ES-I3 (cell line): ENCODE results near the gene SLC6A7.
"Not testable (repeated sequence)": the region's sequence is repeated elsewhere in the genome, so short reads cannot be mapped to it uniquely, and the experiment has no call there.

Experiments used
- H3K36me3 ChIP-seq: 2 replicates; pipeline ENCODE4 v1.6.1; 2013; ENCODE audit warnings: mild to moderate bottlenecking, low read length, control low read depth, moderate library complexity; ENCODE audit not compliant: insufficient read depth
- H3K4me1 ChIP-seq: 2 replicates; pipeline ENCODE4 v1.6.1; 2013; ENCODE audit warnings: mild to moderate bottlenecking, control low read depth, low read length; ENCODE audit not compliant: insufficient read depth
- H3K9ac ChIP-seq: 2 replicates; pipeline ENCODE4 v1.6.1; 2013; ENCODE audit warnings: low read depth, mild to moderate bottlenecking, low read length, moderate library complexity
- H3K9me3 ChIP-seq: 2 replicates; pipeline ENCODE4 v1.6.1; 2013; ENCODE audit warnings: mild to moderate bottlenecking, low read length, moderate library complexity; ENCODE audit not compliant: control insufficient read depth, insufficient read depth

The SLC6A7 gene

DNA sequence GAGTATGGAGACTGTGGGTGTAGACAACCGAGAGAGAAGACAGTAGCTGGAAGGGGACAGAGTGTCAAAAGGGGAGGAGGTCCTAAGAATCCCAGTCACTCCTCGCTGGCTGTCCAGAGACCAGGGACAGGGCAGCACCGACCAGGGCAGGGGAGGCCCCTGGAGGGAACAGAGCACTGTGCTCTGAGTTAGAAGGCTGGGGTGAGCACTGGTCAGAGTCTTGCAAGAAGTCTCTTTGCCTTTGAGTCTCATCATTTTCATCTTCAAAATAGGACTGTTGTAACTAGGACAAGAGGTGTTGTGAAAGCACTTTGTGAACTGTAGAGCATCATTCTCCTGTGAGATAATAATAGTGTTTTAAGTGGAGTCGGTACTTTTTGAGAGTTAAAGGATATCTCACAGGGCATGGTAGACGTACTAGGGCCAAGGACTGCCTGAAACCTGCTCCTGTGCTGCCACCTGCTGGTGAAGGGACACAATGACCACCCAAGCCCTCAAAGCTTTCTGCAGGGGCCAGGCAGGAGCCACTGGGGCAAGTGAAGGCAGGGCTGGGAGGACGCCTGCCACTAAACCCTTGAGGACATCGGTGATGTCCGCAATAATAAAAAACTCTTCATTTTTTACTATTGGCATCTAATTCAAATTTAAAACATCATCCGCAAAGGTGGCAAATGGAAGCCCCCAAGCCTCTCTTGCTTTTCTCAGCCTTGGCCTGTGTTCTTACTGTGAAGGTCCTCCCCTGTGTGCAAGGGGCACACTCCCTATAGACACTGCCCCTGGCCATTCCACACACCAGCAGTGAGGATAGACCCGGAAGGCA, 28.2 kb downstream of the SLC6A7 start:
- H3K9me3 ChIP-seq = no peaks in the 10 kb centered on the region
- H3K4me1 ChIP-seq = no peaks in the 10 kb centered on the region; the same call in 1 of the 2 replicates
- no peaks in the 10 kb centered on the region for H3K36me3 ChIP-seq
- H3K9ac ChIP-seq = no peak overlapping the region

DNA sequence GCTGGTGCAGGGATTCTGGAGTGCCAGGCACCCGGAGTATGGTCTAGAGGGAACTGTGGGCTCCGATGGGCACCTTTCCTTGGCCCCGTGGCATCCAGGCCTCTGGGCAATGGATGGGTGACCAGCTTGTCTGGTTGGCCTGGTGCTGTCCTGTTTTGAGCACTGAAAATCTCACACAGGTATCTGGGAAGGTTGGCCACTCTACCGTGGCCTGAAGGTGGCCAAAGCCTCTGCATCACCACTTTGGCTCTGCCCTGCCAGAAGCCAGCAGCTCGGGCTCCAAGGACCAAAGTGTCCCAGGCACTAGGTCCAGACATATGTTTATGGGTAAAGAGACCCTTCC, 28.8 kb downstream of the SLC6A7 start:
- Histone ChIP-seq H3K9ac (no peak overlapping the region), H3K4me1 (no peaks in the 10 kb centered on the region), H3K36me3 (no peaks in the 10 kb centered on the region), H3K9me3 (no peaks in the 10 kb centered on the region)

DNA sequence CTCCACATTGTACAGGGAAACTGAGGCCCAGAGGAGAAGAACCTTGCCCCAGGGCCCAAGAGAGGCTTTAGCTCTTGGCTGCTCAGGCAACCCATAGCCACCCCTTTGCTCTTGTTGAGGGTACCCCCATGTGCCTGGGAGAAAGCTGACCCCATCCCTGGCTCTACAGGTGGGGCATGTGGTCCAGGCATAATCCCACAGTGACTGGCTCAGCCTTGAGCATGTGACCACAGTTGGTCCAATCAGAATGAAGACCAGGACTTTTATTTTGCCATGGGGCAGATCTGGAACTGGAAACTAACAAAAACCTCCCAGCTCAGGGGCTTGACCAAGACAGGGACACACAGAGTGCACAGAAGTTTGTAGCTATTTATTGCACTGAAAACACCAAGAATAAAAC, 29.3 kb downstream of the SLC6A7 start:
- H3K4me1 ChIP-seq = no peaks in the 10 kb centered on the region
- no peaks in the 10 kb centered on the region for H3K9me3 ChIP-seq
- H3K36me3 ChIP-seq = no peaks in the 10 kb centered on the region
- no peak overlapping the region for H3K9ac ChIP-seq

DNA sequence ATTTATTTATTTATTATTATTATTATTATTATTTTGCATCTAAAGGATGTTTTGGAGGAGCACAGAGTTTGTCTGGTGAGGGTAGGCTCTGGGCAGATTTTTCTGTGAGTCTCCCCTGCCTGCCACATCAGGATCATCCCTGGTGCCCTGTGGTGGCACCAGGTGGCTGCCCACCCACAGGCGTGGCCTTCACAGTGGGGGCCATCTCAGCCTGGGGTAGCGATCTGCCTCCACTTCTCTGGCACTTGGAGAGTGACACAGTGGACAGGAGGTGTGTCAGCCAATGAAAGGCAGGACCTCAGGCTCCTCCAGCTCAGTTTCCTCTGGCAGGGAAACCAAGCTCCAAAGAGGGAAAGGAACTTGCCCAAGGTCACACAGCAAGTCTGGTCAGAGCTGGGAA, 30.0 kb downstream of the SLC6A7 start:
- Histone ChIP-seq H3K36me3 (no peaks in the 10 kb centered on the region), H3K9me3 (no peaks in the 10 kb centered on the region), H3K4me1 (no peaks in the 10 kb centered on the region), H3K9ac (no peak overlapping the region)

DNA sequence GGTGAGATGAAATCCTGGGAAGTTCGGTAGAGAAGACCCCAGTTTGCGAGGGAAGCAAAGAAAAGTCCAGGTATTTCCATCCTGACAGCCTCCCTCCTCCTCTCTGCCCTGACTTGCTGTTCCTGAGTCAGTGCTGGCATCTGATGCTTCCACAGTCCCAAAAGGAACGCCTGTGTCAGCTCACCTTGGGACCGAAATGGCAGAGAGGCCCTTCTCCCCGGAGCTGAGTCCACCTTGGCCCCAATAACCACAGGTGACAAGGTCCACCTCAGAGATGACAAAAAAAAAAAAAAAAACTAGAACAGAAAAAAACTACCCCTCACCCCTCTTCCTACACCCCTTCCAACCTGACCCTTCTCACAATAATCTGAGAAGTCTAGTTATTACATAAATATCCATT, 31.6 kb downstream of the SLC6A7 start:
- Histone ChIP-seq H3K36me3 (no peaks in the 10 kb centered on the region), H3K9me3 (no peaks in the 10 kb centered on the region), H3K4me1 (no peaks in the 10 kb centered on the region), H3K9ac (no peak overlapping the region)

DNA sequence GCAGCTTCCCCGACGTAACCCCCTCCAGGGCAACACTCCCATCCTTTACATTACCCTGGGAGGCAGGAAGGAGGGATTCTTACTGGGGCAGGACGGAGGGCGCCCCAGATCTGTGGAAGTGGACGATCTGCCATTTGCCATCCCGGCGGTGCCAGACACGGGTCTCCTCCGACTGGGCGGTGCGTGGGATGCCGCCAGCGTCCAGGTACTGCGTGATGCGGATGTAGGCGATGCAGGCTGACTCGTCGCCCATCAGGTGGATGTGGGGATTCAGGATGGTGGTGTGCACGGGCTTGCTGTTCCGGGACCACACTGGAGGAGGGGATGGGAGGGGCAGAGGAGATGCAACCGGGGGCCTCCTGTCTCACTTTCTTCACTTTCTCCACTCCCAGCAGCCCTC, 33.0 kb downstream of the SLC6A7 start:
- H3K9me3 ChIP-seq = no peaks in the 10 kb centered on the region
- H3K9ac ChIP-seq = no peak overlapping the region
- H3K36me3 ChIP-seq = no peaks in the 10 kb centered on the region
- no peaks in the 10 kb centered on the region for H3K4me1 ChIP-seq

DNA sequence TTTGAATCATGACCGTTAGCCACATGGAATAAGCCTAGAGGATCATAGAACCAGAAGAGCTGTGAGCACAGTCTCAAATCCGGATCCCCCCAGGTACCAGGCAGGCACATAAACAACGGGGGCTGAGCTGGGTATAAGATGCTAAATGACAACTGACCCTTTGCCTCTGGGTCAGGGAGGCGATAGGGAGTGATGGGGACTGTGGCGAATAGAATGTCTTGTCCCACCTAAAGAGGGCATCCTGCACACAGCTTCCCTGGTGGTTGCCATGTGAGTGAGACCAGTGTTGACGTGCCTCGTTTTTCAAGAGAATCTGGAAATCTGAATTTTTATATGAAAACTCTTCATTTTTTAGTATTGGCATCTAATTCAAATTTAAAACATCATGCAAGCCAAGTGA, 33.6 kb downstream of the SLC6A7 start:
- no peak overlapping the region for H3K9ac ChIP-seq
- no peaks in the 10 kb centered on the region for H3K4me1 ChIP-seq
- H3K36me3 ChIP-seq = no peaks in the 10 kb centered on the region
- no peaks in the 10 kb centered on the region for H3K9me3 ChIP-seq

DNA sequence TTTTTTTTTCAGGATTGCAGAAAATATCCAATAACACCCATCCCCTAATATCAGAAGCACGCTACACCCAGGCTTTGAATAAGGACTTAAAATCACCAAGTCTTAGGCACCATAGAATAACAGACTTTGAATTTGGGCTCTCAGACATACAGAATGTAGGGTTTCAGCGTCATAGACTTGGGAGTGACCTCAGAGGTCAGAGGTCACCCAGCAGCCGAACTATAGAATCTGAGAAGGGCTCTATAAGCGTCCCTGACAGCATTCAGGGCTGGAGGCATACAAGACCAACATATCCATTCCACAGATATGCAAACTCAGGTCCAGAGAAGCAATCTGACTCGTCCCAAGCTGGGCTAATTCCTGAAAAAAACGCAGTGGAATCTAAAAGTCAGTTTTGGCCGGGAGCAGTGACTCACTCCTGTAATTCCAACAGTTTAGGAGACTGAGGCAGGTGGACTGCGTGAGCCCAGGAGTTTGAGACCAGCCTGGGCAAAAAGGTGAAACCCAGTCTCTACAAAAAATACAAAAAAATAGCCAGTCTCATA, 34.7 kb downstream of the SLC6A7 start:
- Histone ChIP-seq H3K4me1 (no peaks in the 10 kb centered on the region), H3K9me3 (no peaks in the 10 kb centered on the region), H3K9ac (no peak overlapping the region), H3K36me3 (no peaks in the 10 kb centered on the region)

DNA sequence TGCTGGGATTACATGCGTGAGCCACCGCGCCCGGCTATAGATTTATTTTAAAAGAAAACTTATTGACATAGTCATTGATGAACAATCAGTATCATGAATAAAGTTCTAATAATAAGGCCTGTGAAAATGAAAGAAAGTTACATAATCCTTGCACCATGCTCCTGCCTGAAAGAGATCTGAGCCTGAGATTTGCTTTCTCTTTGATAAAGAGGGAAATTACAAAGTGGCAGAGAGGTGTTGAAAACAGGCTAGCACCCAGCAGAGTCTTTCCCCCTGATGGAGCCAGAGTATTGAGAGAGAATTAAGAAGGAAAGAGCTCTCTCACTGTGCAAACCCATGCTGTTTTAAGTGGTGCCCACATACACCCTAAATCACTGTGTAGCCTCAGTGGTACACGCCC, 37.2 kb downstream of the SLC6A7 start:
- Histone ChIP-seq H3K36me3 (no peaks in the 10 kb centered on the region), H3K4me1 (no peaks in the 10 kb centered on the region), H3K9ac (no peak overlapping the region), H3K9me3 (no peaks in the 10 kb centered on the region)

DNA sequence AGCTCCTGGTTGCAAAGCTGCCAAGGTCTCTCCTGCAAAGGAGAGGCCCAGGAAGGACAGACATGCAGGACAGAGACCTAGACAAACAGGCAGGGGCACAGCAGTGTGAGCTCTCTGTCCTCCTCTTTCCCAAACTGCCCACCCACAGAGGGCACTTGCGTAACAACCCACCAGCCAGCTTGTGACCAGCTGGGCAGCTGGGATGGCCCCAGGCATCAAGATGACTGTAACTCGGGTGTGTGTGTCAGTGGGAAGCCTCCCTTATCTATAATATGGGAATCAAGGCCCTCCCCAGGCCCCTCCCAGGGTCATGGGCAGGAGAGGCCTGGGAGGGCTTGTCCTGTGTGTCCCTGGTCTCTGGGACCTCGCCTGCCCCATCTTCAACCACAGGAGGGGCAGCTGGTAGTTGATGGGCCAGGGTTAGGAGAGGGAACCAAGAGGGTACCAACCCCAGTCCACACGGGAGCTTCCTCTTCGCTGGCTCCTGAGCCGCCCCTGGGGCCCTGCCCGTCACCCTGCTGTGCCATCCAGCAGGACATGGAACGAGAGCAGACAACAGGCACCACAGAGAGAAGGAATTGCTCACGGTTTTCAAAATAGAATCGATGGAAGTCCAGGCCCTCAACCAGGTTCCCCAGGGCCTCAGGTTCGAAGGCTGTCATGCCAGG, 37.9 kb downstream of the SLC6A7 start:
- H3K9me3 ChIP-seq = no peaks in the 10 kb centered on the region
- H3K9ac ChIP-seq = no peak overlapping the region
- no peaks in the 10 kb centered on the region for H3K4me1 ChIP-seq
- no peaks in the 10 kb centered on the region for H3K36me3 ChIP-seq

DNA sequence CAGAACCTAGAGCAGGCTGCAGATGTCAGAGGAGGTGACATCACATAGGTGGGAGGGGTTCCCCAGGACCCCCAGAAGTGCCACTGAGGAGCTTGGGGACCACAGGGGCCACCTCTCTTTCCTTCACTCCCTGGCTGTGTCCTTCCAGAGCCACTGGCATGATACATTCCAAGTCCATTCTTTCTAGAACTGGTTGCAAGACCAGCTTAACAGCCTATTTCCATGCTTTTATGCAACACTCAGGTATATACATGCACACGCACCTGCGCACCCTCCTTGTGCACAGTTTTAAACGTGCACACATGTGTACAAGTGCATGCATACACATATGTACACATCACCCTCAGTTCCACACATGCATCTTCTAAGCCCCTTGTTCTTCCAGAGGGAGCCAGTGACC, 39.7 kb downstream of the SLC6A7 start:
- Histone ChIP-seq H3K4me1 (no peaks in the 10 kb centered on the region), H3K36me3 (no peaks in the 10 kb centered on the region), H3K9me3 (no peaks in the 10 kb centered on the region), H3K9ac (no peak overlapping the region)

DNA sequence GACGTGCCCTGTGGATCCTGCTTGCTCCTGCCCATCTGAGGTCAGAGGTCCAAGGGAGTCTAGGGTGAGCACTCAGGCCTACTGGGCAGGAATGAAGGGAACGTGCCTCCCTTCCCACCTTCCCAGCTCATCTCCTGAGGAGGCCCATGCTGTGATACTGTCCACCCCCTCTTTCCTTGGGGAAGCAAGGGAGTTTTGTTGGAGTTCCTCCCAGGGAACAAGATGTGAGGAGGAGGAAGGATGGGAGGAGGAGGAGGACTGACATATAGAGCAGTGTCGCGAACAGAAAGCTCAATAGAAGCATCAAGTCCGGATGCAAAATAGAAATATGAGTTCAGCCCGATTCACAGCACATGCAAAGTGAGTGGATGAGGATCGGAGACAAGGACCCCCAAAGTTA, 41.0 kb downstream of the SLC6A7 start:
- H3K4me1 ChIP-seq = no peaks in the 10 kb centered on the region
- no peaks in the 10 kb centered on the region for H3K36me3 ChIP-seq
- no peaks in the 10 kb centered on the region for H3K9me3 ChIP-seq
- no peak overlapping the region for H3K9ac ChIP-seq

DNA sequence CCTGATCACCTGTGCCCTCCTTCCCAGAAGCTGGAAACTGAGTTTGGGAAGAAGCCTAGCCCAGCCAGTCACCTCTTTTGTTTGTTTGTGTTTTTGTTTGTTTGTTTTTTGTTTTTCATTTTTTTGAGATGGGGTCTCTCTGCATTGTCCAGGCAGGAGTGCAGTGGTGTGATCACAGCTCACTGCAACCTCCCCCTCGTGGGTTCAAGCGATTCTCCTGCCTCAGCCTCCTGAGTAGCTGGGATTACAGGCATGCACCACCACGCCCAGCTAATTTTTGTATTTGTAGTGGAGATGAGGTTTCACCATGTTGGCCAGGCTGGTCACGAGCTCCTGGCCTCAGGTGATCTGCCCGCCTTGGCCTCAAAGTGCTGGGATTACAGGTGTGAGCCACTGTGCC, 43.8 kb downstream of the SLC6A7 start:
- H3K9ac ChIP-seq, H3K4me1 ChIP-seq, H3K36me3 ChIP-seq, H3K9me3 ChIP-seq: not testable (repeated sequence)

DNA sequence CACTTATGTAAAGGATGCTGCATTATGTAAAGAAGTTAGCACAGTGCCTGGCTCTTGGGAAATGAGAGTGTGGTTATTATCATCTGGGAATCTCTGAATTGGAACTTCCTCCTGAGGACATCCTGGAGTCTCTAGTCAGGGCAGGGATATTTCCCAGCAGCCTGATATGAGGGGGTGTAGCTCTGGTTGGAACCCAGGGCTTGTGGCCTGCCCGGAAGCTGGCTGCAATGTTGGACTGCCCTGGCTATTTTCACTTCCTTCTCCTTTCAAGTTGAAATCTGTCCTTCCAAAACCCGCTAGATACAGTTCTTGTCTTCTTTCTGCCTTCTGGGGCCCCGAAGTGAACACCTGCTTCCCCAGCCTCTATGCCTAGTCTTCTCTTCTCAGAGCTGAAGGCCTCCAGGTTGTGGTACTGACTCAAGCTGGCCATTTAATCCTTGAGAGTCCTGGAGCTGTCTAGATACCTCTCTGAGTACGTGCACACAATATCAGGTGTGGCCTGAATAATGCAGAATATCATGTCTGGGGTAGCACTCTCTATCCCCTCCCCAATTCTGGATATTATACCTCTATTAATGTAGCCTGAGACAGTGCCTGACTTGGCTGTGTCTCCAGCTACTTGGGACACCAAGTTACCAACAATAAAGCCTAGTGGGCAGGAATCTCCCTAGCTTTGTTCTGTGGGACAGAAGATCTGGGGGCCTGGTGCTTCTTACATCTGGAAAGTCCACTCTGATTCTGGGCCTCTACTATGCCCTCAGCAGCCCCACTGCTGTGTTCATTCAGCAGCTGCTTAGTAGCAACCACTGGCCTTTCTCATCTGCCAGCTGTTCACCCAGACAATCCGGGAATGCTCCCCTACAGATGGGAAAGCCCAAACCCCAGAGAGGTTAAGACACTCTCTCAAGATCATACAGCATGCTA, 45.0 kb downstream of the SLC6A7 start:
- Histone ChIP-seq H3K36me3 (no peaks in the 10 kb centered on the region), H3K9ac (no peak overlapping the region)

More for the DNA sequence above, 45.0 kb downstream of the SLC6A7 start:
- H3K9me3 ChIP-seq = no peaks in the 10 kb centered on the region
- H3K4me1 ChIP-seq = no peaks in the 10 kb centered on the region
